ENCODE measurements around the gene DTX1. TPM values are rescaled to one million over a fixed set of nuclear protein-coding genes. Genes with fewer than 3 reads are reported as not detected.
A peak's percentile ranks its signal among the peaks of the same experiment; 100 is the strongest.

DTX1 gene
- total and polyA plus RNA-seq, 2 of the 8 experiments (the other 6 are each of a cell fraction or from before 2014, with no cell fraction given), result 4.7 to 6.9 TPM

- Histone ChIP-seq H4K91ac (replicated peaks; ENCODE audit: insufficient read length, low read length) (no peak overlapping the region), H3K4me3 (ENCODE audit: extremely low read depth in 1 of 4, insufficient read depth in 2 of 4, low read depth in 3 of 4, low read length in 4 of 4) (peak overlapping the region in 2 of 4 experiments; percentile 46 to 77; a peak in 3 of 8 replicates), H4K20me1 (replicated peaks in 1 of 2; ENCODE audit: control insufficient read depth in 1 of 2, insufficient read depth in 2 of 2, low read length in 2 of 2) (peaks cover 0 to 2% of the 10 kb centered on the region in 2 experiments), H3K14ac (ENCODE audit: insufficient read length) (no peak overlapping the region), H2AFZ (ENCODE audit: low read length) (no peak overlapping the region), H3K23ac (ENCODE audit: insufficient read length) (no peak overlapping the region), H3K23me2 (ENCODE audit: low read depth, low read length) (peaks cover 14% of the 10 kb centered on the region; the same call in 1 of the 2 replicates), H3K9me3 (ENCODE audit: insufficient read depth in 2 of 2, low read depth in 1 of 2, low read length in 1 of 2) (no peaks in the 10 kb centered on the region), H2BK15ac (ENCODE audit: low read length) (peak overlapping the region; percentile 29; the same call in 1 of the 2 replicates), H2BK5ac (ENCODE audit: low read depth, low read length) (no peak overlapping the region), H3K79me2 (ENCODE audit: control insufficient read depth in 1 of 2, insufficient read depth in 2 of 2, low read length in 2 of 2) (no peaks in the 10 kb centered on the region), H3K4ac (replicated peaks; ENCODE audit: insufficient read length, low read depth, low read length) (no peak overlapping the region), H3K56ac (replicated peaks; ENCODE audit: insufficient read length, low read depth, low read length) (no peak overlapping the region), H3K18ac (ENCODE audit: extremely low read depth, low read length) (no peak overlapping the region; the same call in 1 of the 2 replicates), H3K4me1 (replicated peaks in 1 of 4; ENCODE audit: control insufficient read depth in 3 of 4, insufficient read depth in 4 of 4, low read length in 3 of 4) (peaks cover 0 to 9% (median 6%) of the 10 kb centered on the region in 4 experiments; a peak in 5 of 7 replicates), H3K79me1 (ENCODE audit: low read depth, low read length) (no peaks in the 10 kb centered on the region), H2BK12ac (ENCODE audit: low read depth, low read length) (no peak overlapping the region; the same call in 1 of the 2 replicates), H2BK20ac (ENCODE audit: low read length) (no peak overlapping the region), H3K27ac (ENCODE audit: low read depth, low read length) (no peak overlapping the region), H2AK5ac (ENCODE audit: low read depth, low read length) (no peak overlapping the region), H4K8ac (ENCODE audit: extremely low read depth, insufficient read depth, low read length) (no peak overlapping the region), H3K27me3 (replicated peaks in 1 of 4; ENCODE audit: control insufficient read depth in 3 of 4, extremely low read depth in 1 of 4, insufficient read depth in 3 of 4, low read length in 3 of 4) (peaks cover 0 to 22% (median 19%) of the 10 kb centered on the region in 4 experiments; a peak in 6 of 7 replicates), H2BK120ac (replicated peaks; ENCODE audit: low read depth, low read length) (no peak overlapping the region), H3K9ac (replicated peaks in 1 of 4; ENCODE audit: extremely low read depth in 1 of 4, low read depth in 3 of 4, low read length in 3 of 4) (no peak overlapping the region), H3K4me2 (ENCODE audit: insufficient read depth in 1 of 2, low read depth in 2 of 2, low read length in 2 of 2) (peak overlapping the region; percentile 50 to 76), H4K5ac (ENCODE audit: insufficient read length, low read depth, low read length) (no peak overlapping the region), H3K36me3 (ENCODE audit: control insufficient read depth in 2 of 4, insufficient read depth in 4 of 4, low read length in 3 of 4) (no peaks in the 10 kb centered on the region)
- no peak for FAIRE-seq
- TF ChIP-seq TBP (IDR thresholded peaks at IDR 0.05; ENCODE audit: low read depth, low read length), result no peak; the same call in 1 of the 2 replicates
- no peak for TF ChIP-seq EZH2 (IDR thresholded peaks at IDR 0.05; ENCODE audit: low read depth, low read length, severe bottlenecking)
- no peak for TF ChIP-seq RXRA (IDR thresholded peaks at IDR 0.05; ENCODE audit: insufficient read depth, low read depth, low read length)
- no peak for TF ChIP-seq KDM4A (IDR thresholded peaks at IDR 0.05; ENCODE audit: low read depth, low read length, severe bottlenecking)
- 47% methylated on average over 29 of the region's 44 CpGs; no CpG with 5 or more reads in 1 of the 2 experiments for WGBS, 2 experiments (ENCODE audit: extremely low coverage in 1 of 2, insufficient coverage in 1 of 2, insufficient read length in 1 of 2, insufficient replicate concordance in 2 of 2, low coverage in 1 of 2, low lambda C conversion rate in 2 of 2, missing lambda C conversion rate in 1 of 2)
- ChIA-PET CTCF (ENCODE audit: partially characterized antibody) (interaction anchor here (0.8 to 2.4 kb wide), 9 partner anchors 9 to 117 kb away, joined by 3 to 14 read pairs (median 3); no protein-coding TSS in a partner anchor), POLR2A (ENCODE audit: partially characterized antibody) (interaction anchor here (1.1 to 1.6 kb wide), 2 partner anchors 9 to 95 kb away, joined by 3 read pairs; no protein-coding TSS in a partner anchor)
- peak in 1 of 2 experiments; percentile 60 for DNase-seq (ENCODE audit: low read depth in 1 of 2, low spot score in 2 of 2)
These were observed 1.3 kb downstream of the DTX1 start for GRCh38 chr12:113057565-113058485.
